OCI-LY1 (cell line): ENCODE measurements around the gene BCAR3.

Experiments
- H2AFZ ChIP-seq: fragments of 200-600 bp; sonication (generic), shearing (Covaris generic); 2 replicates; pipeline ENCODE4 v1.6.0; 2014; ENCODE audit warnings: antibody characterized with exemption, mild to moderate bottlenecking, low read length
- H3F3A ChIP-seq: fragments of 200-600 bp; sonication (generic), shearing (Covaris generic); 2 replicates; pipeline ENCODE4 v1.6.0; 2014; ENCODE audit warnings: mild to moderate bottlenecking, antibody characterized with exemption, low read length, moderate library complexity; ENCODE audit not compliant: insufficient read depth
- H3K27ac ChIP-seq: fragments of 200-600 bp; sonication (generic); 2 replicates; pipeline ENCODE4 v1.5.1; 2014; ENCODE audit warnings: low read length, mixed run types, mild to moderate bottlenecking, low read depth; ENCODE audit not compliant: poor library complexity, severe bottlenecking
- H3K27me3 ChIP-seq: fragments of 200-600 bp; sonication (generic); 2 replicates; pipeline ENCODE4 v1.6.0; 2014; ENCODE audit warnings: antibody characterized with exemption, mild to moderate bottlenecking, low read length, moderate library complexity; ENCODE audit not compliant: insufficient read depth
- H3K36me3 ChIP-seq: fragments of 200-600 bp; sonication (generic); 2 replicates; pipeline ENCODE4 v1.6.1; 2014; ENCODE audit warnings: mild to moderate bottlenecking, antibody characterized with exemption, low read length, moderate library complexity, mixed read lengths; ENCODE audit not compliant: insufficient read depth
- H3K4me1 ChIP-seq: fragments of 200-600 bp; sonication (generic); 2 replicates; pipeline ENCODE4 v1.5.1; 2014; ENCODE audit warnings: mild to moderate bottlenecking, low read length, moderate library complexity; ENCODE audit not compliant: insufficient read depth, severe bottlenecking
- H3K4me2 ChIP-seq: fragments of 200-600 bp; sonication (generic), shearing (Covaris generic); 2 replicates; pipeline ENCODE4 v1.6.1; 2014; ENCODE audit warnings: low read length
- H3K4me3 ChIP-seq: fragments of 200-600 bp; sonication (generic); 2 replicates; pipeline ENCODE4 v1.5.1; 2014; ENCODE audit warnings: low read length, low read depth, mild to moderate bottlenecking, mixed read lengths; ENCODE audit not compliant: poor library complexity, severe bottlenecking
- H3K79me2 ChIP-seq: fragments of 200-600 bp; shearing (Covaris generic); 2 replicates; pipeline ENCODE4 v1.6.1; 2016; ENCODE audit warnings: mixed run types, low read length, mixed read lengths; ENCODE audit not compliant: insufficient read depth
- H3K9ac ChIP-seq: fragments of 200-600 bp; sonication (generic), shearing (Covaris generic); 2 replicates; pipeline ENCODE4 v1.6.1; 2014; ENCODE audit warnings: mild to moderate bottlenecking, low read length, mixed read lengths
- H3K9me2 ChIP-seq: fragments of 200-600 bp; sonication (generic), shearing (Covaris generic); 2 replicates; pipeline ENCODE4 v1.6.1; 2014; ENCODE audit warnings: low read depth, mild to moderate bottlenecking, low read length, mixed read lengths
- H3K9me3 ChIP-seq: fragments of 200-600 bp; shearing (Covaris generic); 2 replicates; pipeline ENCODE4 v1.6.1; 2014; ENCODE audit warnings: low read length, mixed read lengths
- H4K20me1 ChIP-seq: fragments of 200-600 bp; sonication (generic), shearing (Covaris generic); 2 replicates; pipeline ENCODE4 v1.6.0; 2016; ENCODE audit warnings: mild to moderate bottlenecking, low read length; ENCODE audit not compliant: insufficient read depth
- CTCF ChIP-seq: fragments of 200-600 bp; sonication (generic), shearing (Covaris generic); IDR thresholded peaks from 2 replicates; pipeline ENCODE4 v1.5.1; 2017; ENCODE audit warnings: mild to moderate bottlenecking, antibody characterized with exemption, low read length, moderate library complexity, mixed read lengths
- EZH2 ChIP-seq: fragments of 200-600 bp; sonication (generic), shearing (Covaris generic); IDR thresholded peaks from 2 replicates; pipeline ENCODE4 v1.8.0; 2017; ENCODE audit warnings: borderline replicate concordance, mixed run types, mild to moderate bottlenecking, antibody characterized with exemption, low read length, moderate library complexity, mixed read lengths

BCAR3 gene

GRCh38 chr1:93715529-93716126 lies 34.0 kb upstream of the BCAR3 start:
- Histone ChIP-seq H3K27me3 (no peaks in the 10 kb centered on the region; the same call in 1 of the 2 replicates), H3K4me3 (no peak overlapping the region), H3K27ac (no peak overlapping the region), H2AFZ (no peak overlapping the region), H4K20me1 (no peaks in the 10 kb centered on the region), H3K4me2 (no peak overlapping the region), H3K4me1 (no peaks in the 10 kb centered on the region), H3K9me3 (no peaks in the 10 kb centered on the region), H3K9me2 (no peaks in the 10 kb centered on the region), H3K9ac (no peak overlapping the region), H3K36me3 (no peaks in the 10 kb centered on the region), H3K79me2 (no peaks in the 10 kb centered on the region), H3F3A (no peaks in the 10 kb centered on the region)
- TF ChIP-seq EZH2 (no peak), CTCF (no peak)

- Histone ChIP-seq H3K4me3 (no peak overlapping the region), H3K36me3 (no peaks in the 10 kb centered on the region), H3K4me2 (no peak overlapping the region), H3K9me3 (no peaks in the 10 kb centered on the region), H3K79me2 (no peaks in the 10 kb centered on the region), H3K9ac (no peak overlapping the region), H4K20me1 (no peaks in the 10 kb centered on the region), H2AFZ (no peak overlapping the region), H3K4me1 (no peaks in the 10 kb centered on the region), H3F3A (no peaks in the 10 kb centered on the region), H3K27ac (no peak overlapping the region), H3K9me2 (no peaks in the 10 kb centered on the region), H3K27me3 (no peaks in the 10 kb centered on the region; the same call in 1 of the 2 replicates)
- TF ChIP-seq EZH2 = no peak
- no peak for TF ChIP-seq CTCF
Observed at GRCh38 chr1:93714356-93714755, 32.7 kb upstream of the BCAR3 start.

GRCh38 chr1:93713341-93713740 lies 31.7 kb upstream of the BCAR3 start:
- H3K79me2 ChIP-seq = no peaks in the 10 kb centered on the region
- no peak overlapping the region for H3K9ac ChIP-seq
- H2AFZ ChIP-seq = no peak overlapping the region
- no peaks in the 10 kb centered on the region for H3K9me2 ChIP-seq
- H3K27ac ChIP-seq = no peak overlapping the region
- H3K4me2 ChIP-seq = no peak overlapping the region
- H3K27me3 ChIP-seq = no peaks in the 10 kb centered on the region; the same call in 1 of the 2 replicates
- H3K36me3 ChIP-seq = no peaks in the 10 kb centered on the region
- no peak overlapping the region for H3K4me3 ChIP-seq
- H4K20me1 ChIP-seq = no peaks in the 10 kb centered on the region
- H3K4me1 ChIP-seq = no peaks in the 10 kb centered on the region
- H3K9me3 ChIP-seq = no peaks in the 10 kb centered on the region
- TF ChIP-seq CTCF (no peak), EZH2 (no peak)
- H3F3A ChIP-seq = no peaks in the 10 kb centered on the region
